Ovary (tissue), 3 donors: ENCODE data around the gene ALDH1B1.

Source experiments
- EP300 ChIP-seq: sonication (generic); formaldehyde crosslinking; IDR thresholded peaks from one replicate; pipeline ENCODE4 v1.6.1; 2017; ENCODE audit warnings: antibody characterized with exemption
- TF ChIP-seq, protein P1 (sequence below), 3 donors: fragments of 450-650 bp in 2 of 3; fragments of 200-600 bp in 1 of 3; IDR thresholded peaks; one replicate each; pipeline versions ENCODE4 v1.5.1 to v1.8.0; 2016 to 2022; ENCODE audit warnings: antibody characterized with exemption in 3 of 3, mild to moderate bottlenecking in 1 of 3
- donor health status: DM: no; HTN: no; CAD: no.

DNA sequence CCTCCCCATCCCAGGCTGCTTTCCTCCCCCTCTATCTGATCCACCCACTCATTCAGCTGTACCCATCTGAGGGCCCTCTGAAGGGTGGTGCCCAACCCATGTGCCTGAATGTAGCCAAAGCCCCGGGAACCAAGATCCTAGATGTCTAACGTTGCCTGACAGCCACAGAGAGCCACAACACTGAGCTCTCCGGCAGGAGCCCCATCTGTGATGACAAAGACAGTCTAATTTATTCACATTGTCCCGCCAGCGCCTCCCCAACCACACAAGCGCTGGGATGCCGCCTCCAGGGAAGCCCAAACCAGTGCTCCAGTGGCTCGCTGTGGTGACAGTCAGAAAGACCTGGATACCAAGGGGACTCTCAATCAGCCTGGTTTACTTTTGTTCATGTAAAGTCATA, 23.4 kb downstream of the ALDH1B1 start:
- TF ChIP-seq, protein P1, sequence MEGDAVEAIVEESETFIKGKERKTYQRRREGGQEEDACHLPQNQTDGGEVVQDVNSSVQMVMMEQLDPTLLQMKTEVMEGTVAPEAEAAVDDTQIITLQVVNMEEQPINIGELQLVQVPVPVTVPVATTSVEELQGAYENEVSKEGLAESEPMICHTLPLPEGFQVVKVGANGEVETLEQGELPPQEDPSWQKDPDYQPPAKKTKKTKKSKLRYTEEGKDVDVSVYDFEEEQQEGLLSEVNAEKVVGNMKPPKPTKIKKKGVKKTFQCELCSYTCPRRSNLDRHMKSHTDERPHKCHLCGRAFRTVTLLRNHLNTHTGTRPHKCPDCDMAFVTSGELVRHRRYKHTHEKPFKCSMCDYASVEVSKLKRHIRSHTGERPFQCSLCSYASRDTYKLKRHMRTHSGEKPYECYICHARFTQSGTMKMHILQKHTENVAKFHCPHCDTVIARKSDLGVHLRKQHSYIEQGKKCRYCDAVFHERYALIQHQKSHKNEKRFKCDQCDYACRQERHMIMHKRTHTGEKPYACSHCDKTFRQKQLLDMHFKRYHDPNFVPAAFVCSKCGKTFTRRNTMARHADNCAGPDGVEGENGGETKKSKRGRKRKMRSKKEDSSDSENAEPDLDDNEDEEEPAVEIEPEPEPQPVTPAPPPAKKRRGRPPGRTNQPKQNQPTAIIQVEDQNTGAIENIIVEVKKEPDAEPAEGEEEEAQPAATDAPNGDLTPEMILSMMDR (IDR thresholded peaks at IDR 0.05), result no peak
- no peak for TF ChIP-seq EP300
